ENCODE measurements around the gene OSBPL9. TPM values are rescaled to one million over a fixed set of nuclear protein-coding genes. Genes with fewer than 3 reads are reported as not detected.

The OSBPL9 gene
- polyA plus RNA-seq, 4 donors: 19.7 to 72.9 (median 31.8) TPM

GRCh38 chr1:51664421-51665240 lies 47.7 kb downstream of the OSBPL9 start:
- peaks cover 0 to 6% (median 2%) of the 10 kb centered on the region in 3 donors for H3K36me3 ChIP-seq (ENCODE audit: control insufficient read depth in 3 of 3, insufficient read depth in 2 of 3, low read depth in 1 of 3, low read length in 3 of 3)
- H3K9me3 ChIP-seq (ENCODE audit: control insufficient read depth in 2 of 2, insufficient read depth in 1 of 2, low read depth in 1 of 2, low read length in 1 of 2): no peaks in the 10 kb centered on the region
- DNase-seq (no peak), FAIRE-seq (no peak)
- WGBS, 3 donors: 83 to 89% (median 86%) methylated on average over 6 of the region's 6 CpGs
- H3K27ac ChIP-seq (ENCODE audit: low read depth in 1 of 3, low read length in 2 of 3): no peak overlapping the region
- H3K4me3 ChIP-seq (ENCODE audit: low read depth in 1 of 3, low read length in 3 of 3): no peak overlapping the region
- peaks cover 0 to 2% (median 0%) of the 10 kb centered on the region in 3 donors for H3K4me1 ChIP-seq (ENCODE audit: control insufficient read depth in 3 of 3, insufficient read depth in 2 of 3, low read depth in 1 of 3, low read length in 2 of 3)
- no peaks in the 10 kb centered on the region for H3K27me3 ChIP-seq (ENCODE audit: control insufficient read depth in 3 of 3, insufficient read depth in 3 of 3, low read length in 3 of 3)

- Histone ChIP-seq H3K27ac (ENCODE audit: low read depth in 1 of 3, low read length in 2 of 3) (no peak overlapping the region), H3K4me1 (ENCODE audit: control insufficient read depth in 3 of 3, insufficient read depth in 2 of 3, low read depth in 1 of 3, low read length in 2 of 3) (peaks cover 0 to 2% (median 0%) of the 10 kb centered on the region in 3 donors)
These were observed 49.6 kb downstream of the OSBPL9 start for GRCh38 chr1:51666478-51666877.

GRCh38 chr1:51667561-51667960 lies 50.7 kb downstream of the OSBPL9 start:
- no peak for FAIRE-seq
- H3K4me3 ChIP-seq (ENCODE audit: low read depth in 1 of 3, low read length in 3 of 3): no peak overlapping the region
- H3K9me3 ChIP-seq (ENCODE audit: control insufficient read depth in 2 of 2, insufficient read depth in 1 of 2, low read depth in 1 of 2, low read length in 1 of 2): no peaks in the 10 kb centered on the region
- H3K36me3 ChIP-seq (ENCODE audit: control insufficient read depth in 3 of 3, insufficient read depth in 2 of 3, low read depth in 1 of 3, low read length in 3 of 3): peaks cover 0 to 9% (median 2%) of the 10 kb centered on the region in 3 donors
- no peak for DNase-seq
- H3K27me3 ChIP-seq (ENCODE audit: control insufficient read depth in 3 of 3, insufficient read depth in 3 of 3, low read length in 3 of 3): no peaks in the 10 kb centered on the region
- H3K27ac ChIP-seq (ENCODE audit: low read depth in 1 of 3, low read length in 2 of 3): no peak overlapping the region
- H3K4me1 ChIP-seq (ENCODE audit: control insufficient read depth in 3 of 3, insufficient read depth in 2 of 3, low read depth in 1 of 3, low read length in 2 of 3): peaks cover 0 to 2% (median 0%) of the 10 kb centered on the region in 3 donors
- WGBS, 3 donors: 93 to 95% (median 95%) methylated on average over 2 of the region's 2 CpGs

More at GRCh38 chr1:51666478-51666877, 49.6 kb downstream of the OSBPL9 start:
- FAIRE-seq (no peak), DNase-seq (no peak)
- Histone ChIP-seq H3K4me3 (ENCODE audit: low read depth in 1 of 3, low read length in 3 of 3) (no peak overlapping the region), H3K9me3 (ENCODE audit: control insufficient read depth in 2 of 2, insufficient read depth in 1 of 2, low read depth in 1 of 2, low read length in 1 of 2) (no peaks in the 10 kb centered on the region), H3K36me3 (ENCODE audit: control insufficient read depth in 3 of 3, insufficient read depth in 2 of 3, low read depth in 1 of 3, low read length in 3 of 3) (peaks cover 0 to 9% (median 2%) of the 10 kb centered on the region in 3 donors), H3K27me3 (ENCODE audit: control insufficient read depth in 3 of 3, insufficient read depth in 3 of 3, low read length in 3 of 3) (no peaks in the 10 kb centered on the region)
- 86 to 94% (median 94%) methylated on average over 2 of the region's 2 CpGs for WGBS, 3 donors

- H3K9me3 ChIP-seq (ENCODE audit: control insufficient read depth in 2 of 2, insufficient read depth in 1 of 2, low read depth in 1 of 2, low read length in 1 of 2): no peaks in the 10 kb centered on the region
- H3K4me1 ChIP-seq (ENCODE audit: control insufficient read depth in 3 of 3, insufficient read depth in 2 of 3, low read depth in 1 of 3, low read length in 2 of 3): peaks cover 0 to 2% (median 0%) of the 10 kb centered on the region in 3 donors
- peaks cover 0 to 9% (median 2%) of the 10 kb centered on the region in 3 donors for H3K36me3 ChIP-seq (ENCODE audit: control insufficient read depth in 3 of 3, insufficient read depth in 2 of 3, low read depth in 1 of 3, low read length in 3 of 3)
- no peak overlapping the region for H3K27ac ChIP-seq (ENCODE audit: low read depth in 1 of 3, low read length in 2 of 3)
- H3K4me3 ChIP-seq (ENCODE audit: low read depth in 1 of 3, low read length in 3 of 3): no peak overlapping the region
- no peak for FAIRE-seq
- DNase-seq: no peak
- no peaks in the 10 kb centered on the region for H3K27me3 ChIP-seq (ENCODE audit: control insufficient read depth in 3 of 3, insufficient read depth in 3 of 3, low read length in 3 of 3)
- 74 to 87% (median 85%) methylated on average over 4 of the region's 4 CpGs for WGBS, 3 donors
These were observed 52.4 kb downstream of the OSBPL9 start for GRCh38 chr1:51669272-51669671.

GRCh38 chr1:51669816-51670215 lies 52.9 kb downstream of the OSBPL9 start:
- Histone ChIP-seq H3K36me3 (ENCODE audit: control insufficient read depth in 3 of 3, insufficient read depth in 2 of 3, low read depth in 1 of 3, low read length in 3 of 3) (peaks cover 0 to 9% (median 2%) of the 10 kb centered on the region in 3 donors), H3K27ac (ENCODE audit: low read depth in 1 of 3, low read length in 2 of 3) (no peak overlapping the region), H3K4me1 (ENCODE audit: control insufficient read depth in 3 of 3, insufficient read depth in 2 of 3, low read depth in 1 of 3, low read length in 2 of 3) (peaks cover 0 to 2% (median 0%) of the 10 kb centered on the region in 3 donors), H3K4me3 (ENCODE audit: low read depth in 1 of 3, low read length in 3 of 3) (no peak overlapping the region), H3K27me3 (ENCODE audit: control insufficient read depth in 3 of 3, insufficient read depth in 3 of 3, low read length in 3 of 3) (no peaks in the 10 kb centered on the region), H3K9me3 (ENCODE audit: control insufficient read depth in 2 of 2, insufficient read depth in 1 of 2, low read depth in 1 of 2, low read length in 1 of 2) (no peaks in the 10 kb centered on the region)
- no peak for FAIRE-seq
- 95 to 97% (median 96%) methylated on average over 2 of the region's 2 CpGs for WGBS, 3 donors
- DNase-seq: no peak

GRCh38 chr1:51671527-51672325 lies 54.8 kb downstream of the OSBPL9 start:
- 70 to 84% (median 72%) methylated on average over 4 of the region's 4 CpGs for WGBS, 3 donors
- Histone ChIP-seq H3K4me3 (ENCODE audit: low read depth in 1 of 3, low read length in 3 of 3) (no peak overlapping the region), H3K9me3 (ENCODE audit: control insufficient read depth in 2 of 2, insufficient read depth in 1 of 2, low read depth in 1 of 2, low read length in 1 of 2) (no peaks in the 10 kb centered on the region), H3K27me3 (ENCODE audit: control insufficient read depth in 3 of 3, insufficient read depth in 3 of 3, low read length in 3 of 3) (no peaks in the 10 kb centered on the region), H3K27ac (ENCODE audit: low read depth in 1 of 3, low read length in 2 of 3) (no peak overlapping the region), H3K36me3 (ENCODE audit: control insufficient read depth in 3 of 3, insufficient read depth in 2 of 3, low read depth in 1 of 3, low read length in 3 of 3) (peaks cover 0 to 9% (median 3%) of the 10 kb centered on the region in 3 donors), H3K4me1 (ENCODE audit: control insufficient read depth in 3 of 3, insufficient read depth in 2 of 3, low read depth in 1 of 3, low read length in 2 of 3) (peaks cover 0 to 2% (median 0%) of the 10 kb centered on the region in 3 donors)
- FAIRE-seq (no peak), DNase-seq (no peak)

GRCh38 chr1:51673279-51673678 lies 56.4 kb downstream of the OSBPL9 start:
- Histone ChIP-seq H3K27me3 (ENCODE audit: control insufficient read depth in 3 of 3, insufficient read depth in 3 of 3, low read length in 3 of 3) (no peaks in the 10 kb centered on the region), H3K27ac (ENCODE audit: low read depth in 1 of 3, low read length in 2 of 3) (no peak overlapping the region), H3K4me3 (ENCODE audit: low read depth in 1 of 3, low read length in 3 of 3) (no peak overlapping the region), H3K36me3 (ENCODE audit: control insufficient read depth in 3 of 3, insufficient read depth in 2 of 3, low read depth in 1 of 3, low read length in 3 of 3) (peaks cover 0 to 9% (median 5%) of the 10 kb centered on the region in 3 donors), H3K9me3 (ENCODE audit: control insufficient read depth in 2 of 2, insufficient read depth in 1 of 2, low read depth in 1 of 2, low read length in 1 of 2) (no peaks in the 10 kb centered on the region), H3K4me1 (ENCODE audit: control insufficient read depth in 3 of 3, insufficient read depth in 2 of 3, low read depth in 1 of 3, low read length in 2 of 3) (no peaks in the 10 kb centered on the region)
- 94 to 100% (median 95%) methylated on average over 1 of the region's 1 CpG for WGBS, 3 donors
- FAIRE-seq (no peak), DNase-seq (no peak)

GRCh38 chr1:51675177-51675780 lies 58.4 kb downstream of the OSBPL9 start:
- H3K4me3 ChIP-seq (ENCODE audit: low read depth in 1 of 3, low read length in 3 of 3): no peak overlapping the region
- H3K27me3 ChIP-seq (ENCODE audit: control insufficient read depth in 3 of 3, insufficient read depth in 3 of 3, low read length in 3 of 3): no peaks in the 10 kb centered on the region
- H3K9me3 ChIP-seq (ENCODE audit: control insufficient read depth in 2 of 2, insufficient read depth in 1 of 2, low read depth in 1 of 2, low read length in 1 of 2): no peaks in the 10 kb centered on the region
- WGBS, 3 donors: 94 to 98% (median 97%) methylated on average over 2 of the region's 2 CpGs
- no peak overlapping the region for H3K27ac ChIP-seq (ENCODE audit: low read depth in 1 of 3, low read length in 2 of 3)
- no peaks in the 10 kb centered on the region for H3K4me1 ChIP-seq (ENCODE audit: control insufficient read depth in 3 of 3, insufficient read depth in 2 of 3, low read depth in 1 of 3, low read length in 2 of 3)
- DNase-seq: no peak
- no peak for FAIRE-seq
- peaks cover 0 to 5% (median 0%) of the 10 kb centered on the region in 3 donors for H3K36me3 ChIP-seq (ENCODE audit: control insufficient read depth in 3 of 3, insufficient read depth in 2 of 3, low read depth in 1 of 3, low read length in 3 of 3)

Data from small intestine (tissue), 7 donors.